Uterus (tissue), 2 donors: ENCODE measurements around the gene FAM117A.

Experiments
- POLR2A ChIP-seq, 2 donors: fragments of 450-650 bp; IDR thresholded peaks; one replicate each; pipeline ENCODE4 v1.6.1; 2016; ENCODE audit warnings: antibody characterized with exemption in 2 of 2, mild to moderate bottlenecking in 1 of 2, moderate library complexity in 1 of 2
- TF ChIP-seq, protein P1 (sequence below), 4 experiments: fragments of 200-600 bp in 2 of 4; fragments of 450-650 bp in 2 of 4; sonication (generic) in 2 of 4; IDR thresholded peaks; one replicate each; pipeline ENCODE4 v1.5.1; 2016 to 2019; ENCODE audit warnings: antibody characterized with exemption in 4 of 4, mild to moderate bottlenecking in 2 of 4, moderate library complexity in 1 of 4

DNA sequence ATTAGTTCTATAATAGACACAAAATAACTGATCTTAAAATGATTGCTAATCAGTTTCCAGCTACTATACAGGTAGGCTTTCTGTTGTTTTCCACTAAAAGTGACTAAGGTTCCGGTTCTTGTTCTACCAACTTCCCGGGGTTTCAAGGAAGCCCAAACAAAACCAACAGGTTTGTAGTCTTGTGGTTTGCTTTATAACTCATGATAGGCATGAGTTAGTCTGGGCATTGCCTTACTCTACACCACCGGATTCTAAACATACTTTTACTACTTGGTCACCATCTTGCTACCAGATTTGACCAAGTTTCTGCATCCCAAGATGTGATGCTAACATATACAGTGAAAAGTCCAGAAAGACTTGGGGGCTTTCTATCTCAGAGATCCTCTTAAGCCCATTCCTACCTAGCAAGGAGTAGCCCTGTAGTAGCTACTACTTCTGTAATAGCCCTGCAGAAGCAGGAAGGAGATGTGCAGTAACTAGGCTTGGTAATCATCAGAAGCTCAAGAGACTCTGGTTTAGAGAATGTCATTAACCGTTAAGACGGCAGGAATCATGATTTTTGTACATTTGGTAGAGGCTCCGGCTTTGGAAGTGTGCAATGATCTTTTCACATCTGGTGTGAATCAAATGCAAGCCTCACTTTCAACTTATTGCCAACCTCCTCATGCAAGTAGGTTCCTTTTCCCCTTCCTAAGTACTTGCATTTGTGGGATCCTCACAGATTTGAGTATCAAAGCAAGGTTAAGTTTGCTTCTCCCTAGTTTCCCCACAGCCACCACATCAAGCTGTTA is 1.6 kb downstream of the FAM117A start:
- TF ChIP-seq, protein P1, sequence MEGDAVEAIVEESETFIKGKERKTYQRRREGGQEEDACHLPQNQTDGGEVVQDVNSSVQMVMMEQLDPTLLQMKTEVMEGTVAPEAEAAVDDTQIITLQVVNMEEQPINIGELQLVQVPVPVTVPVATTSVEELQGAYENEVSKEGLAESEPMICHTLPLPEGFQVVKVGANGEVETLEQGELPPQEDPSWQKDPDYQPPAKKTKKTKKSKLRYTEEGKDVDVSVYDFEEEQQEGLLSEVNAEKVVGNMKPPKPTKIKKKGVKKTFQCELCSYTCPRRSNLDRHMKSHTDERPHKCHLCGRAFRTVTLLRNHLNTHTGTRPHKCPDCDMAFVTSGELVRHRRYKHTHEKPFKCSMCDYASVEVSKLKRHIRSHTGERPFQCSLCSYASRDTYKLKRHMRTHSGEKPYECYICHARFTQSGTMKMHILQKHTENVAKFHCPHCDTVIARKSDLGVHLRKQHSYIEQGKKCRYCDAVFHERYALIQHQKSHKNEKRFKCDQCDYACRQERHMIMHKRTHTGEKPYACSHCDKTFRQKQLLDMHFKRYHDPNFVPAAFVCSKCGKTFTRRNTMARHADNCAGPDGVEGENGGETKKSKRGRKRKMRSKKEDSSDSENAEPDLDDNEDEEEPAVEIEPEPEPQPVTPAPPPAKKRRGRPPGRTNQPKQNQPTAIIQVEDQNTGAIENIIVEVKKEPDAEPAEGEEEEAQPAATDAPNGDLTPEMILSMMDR (IDR thresholded peaks at IDR 0.05) = no peak
- TF ChIP-seq POLR2A (IDR thresholded peaks at IDR 0.05) = no peak
